GM20000 (cell line): ENCODE measurements around the gene PBX1.

ENCODE experiments used
- DNase-seq: peaks from one replicate; pipeline ENCODE4 v3.0.0; 2012; ENCODE audit warnings: low spot score
- TF ChIP-seq, protein P1 (sequence below): IDR thresholded peaks from 2 replicates; pipeline ENCODE4 v1.5.1; 2012; ENCODE audit warnings: mild to moderate bottlenecking, control low read depth; ENCODE audit errors: extremely low read depth, missing control alignments

The PBX1 gene

DNA sequence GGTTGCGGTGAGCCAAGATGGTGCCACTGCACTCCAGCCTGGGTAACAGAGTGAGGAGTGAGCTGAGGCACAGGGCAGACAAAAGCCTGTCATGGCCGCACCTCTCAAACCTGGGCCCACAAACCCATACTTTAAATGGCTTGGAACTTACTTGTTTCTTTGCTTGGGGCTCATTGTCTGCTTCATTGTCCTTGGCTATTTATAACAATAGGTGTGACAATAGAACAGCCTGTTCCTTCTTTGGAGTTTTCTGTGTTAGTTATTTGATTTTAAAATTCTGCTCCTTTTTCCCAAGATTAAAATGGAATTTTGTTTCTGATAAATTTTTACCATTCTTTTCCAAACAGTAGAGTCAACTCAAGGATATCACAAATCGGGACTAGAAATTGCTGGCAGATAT, 94.7 kb downstream of the PBX1 start:
- TF ChIP-seq, protein P1, sequence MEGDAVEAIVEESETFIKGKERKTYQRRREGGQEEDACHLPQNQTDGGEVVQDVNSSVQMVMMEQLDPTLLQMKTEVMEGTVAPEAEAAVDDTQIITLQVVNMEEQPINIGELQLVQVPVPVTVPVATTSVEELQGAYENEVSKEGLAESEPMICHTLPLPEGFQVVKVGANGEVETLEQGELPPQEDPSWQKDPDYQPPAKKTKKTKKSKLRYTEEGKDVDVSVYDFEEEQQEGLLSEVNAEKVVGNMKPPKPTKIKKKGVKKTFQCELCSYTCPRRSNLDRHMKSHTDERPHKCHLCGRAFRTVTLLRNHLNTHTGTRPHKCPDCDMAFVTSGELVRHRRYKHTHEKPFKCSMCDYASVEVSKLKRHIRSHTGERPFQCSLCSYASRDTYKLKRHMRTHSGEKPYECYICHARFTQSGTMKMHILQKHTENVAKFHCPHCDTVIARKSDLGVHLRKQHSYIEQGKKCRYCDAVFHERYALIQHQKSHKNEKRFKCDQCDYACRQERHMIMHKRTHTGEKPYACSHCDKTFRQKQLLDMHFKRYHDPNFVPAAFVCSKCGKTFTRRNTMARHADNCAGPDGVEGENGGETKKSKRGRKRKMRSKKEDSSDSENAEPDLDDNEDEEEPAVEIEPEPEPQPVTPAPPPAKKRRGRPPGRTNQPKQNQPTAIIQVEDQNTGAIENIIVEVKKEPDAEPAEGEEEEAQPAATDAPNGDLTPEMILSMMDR, result no peak
- no peak for DNase-seq

DNA sequence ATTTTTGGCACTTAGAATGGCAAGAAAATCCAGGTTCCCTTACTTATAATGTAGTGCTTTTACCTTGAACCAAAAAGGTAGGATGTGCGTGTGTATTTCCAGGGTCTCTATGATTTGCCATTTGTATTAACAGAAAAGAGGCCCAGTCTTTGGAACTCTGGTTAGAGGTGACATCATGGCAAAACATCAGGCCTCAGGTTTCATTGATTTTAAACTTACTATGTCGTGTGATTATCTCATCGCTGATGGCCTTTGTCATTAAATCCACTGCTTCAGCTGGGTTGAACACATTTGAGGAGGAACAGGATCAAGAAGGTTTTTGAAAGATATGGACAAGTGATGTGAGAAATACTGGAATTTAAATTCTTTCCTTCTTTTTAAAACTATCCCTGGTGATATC, 95.2 kb downstream of the PBX1 start:
- DNase-seq, result no peak
- TF ChIP-seq, protein P1, result no peak

DNA sequence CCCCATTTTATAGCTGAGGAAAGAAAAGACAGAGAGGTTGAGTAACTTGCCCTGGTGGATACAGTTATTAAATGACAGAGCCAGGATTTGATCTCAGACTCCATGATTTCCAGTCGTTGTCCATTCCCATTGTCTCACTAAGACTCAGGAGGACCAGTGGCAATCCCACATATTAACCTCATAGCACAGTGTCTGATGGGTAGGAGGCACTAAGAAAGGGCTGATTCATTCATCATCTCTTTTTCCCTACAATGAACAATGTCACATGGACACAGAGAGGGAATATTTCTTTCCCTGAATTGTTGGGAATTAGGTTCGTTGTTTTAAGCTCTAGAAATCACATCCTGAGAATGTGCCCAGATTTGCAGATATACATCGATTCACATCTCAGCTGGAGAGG, 99.9 kb downstream of the PBX1 start:
- TF ChIP-seq, protein P1, result no peak
- no peak for DNase-seq

DNA sequence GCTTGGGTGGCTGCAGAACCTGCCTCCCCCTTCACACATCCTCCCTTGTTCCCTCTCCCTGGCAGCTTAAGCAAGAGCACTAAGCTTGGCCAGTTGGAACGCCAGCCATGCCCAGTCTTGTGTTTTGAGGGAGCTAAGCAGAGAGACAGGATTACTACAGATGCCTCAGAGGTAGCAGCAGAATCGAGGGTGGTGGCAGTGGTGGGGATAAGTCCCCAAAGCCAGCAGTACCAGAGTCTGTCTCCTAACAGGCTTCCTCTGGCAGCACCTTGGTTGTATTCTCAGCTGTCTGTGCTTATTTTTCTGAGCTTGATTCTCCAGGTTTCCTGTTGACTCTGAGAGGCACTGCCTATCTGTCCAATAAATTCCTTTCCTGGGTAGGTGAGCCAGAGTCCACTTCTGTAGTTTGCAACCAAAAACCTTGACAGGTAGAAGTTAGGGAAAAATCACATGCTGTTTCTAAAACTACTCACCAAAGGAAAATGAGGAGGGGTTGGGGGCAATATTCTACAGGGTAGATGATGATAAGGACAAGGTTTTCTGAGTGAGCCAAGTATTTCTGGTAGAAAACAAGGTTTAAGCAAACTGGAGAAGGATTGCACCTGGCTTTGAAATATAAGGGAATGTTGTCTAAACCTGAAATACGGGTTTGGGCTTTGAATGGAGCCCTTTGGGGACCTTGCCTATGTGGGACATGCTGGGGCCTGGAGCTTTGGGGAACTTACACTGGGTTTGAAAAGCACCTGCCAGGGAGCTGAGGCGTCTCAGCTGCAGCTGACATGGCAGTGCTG, 100.8 kb downstream of the PBX1 start:
- no peak for DNase-seq
- TF ChIP-seq, protein P1, result no peak

DNA sequence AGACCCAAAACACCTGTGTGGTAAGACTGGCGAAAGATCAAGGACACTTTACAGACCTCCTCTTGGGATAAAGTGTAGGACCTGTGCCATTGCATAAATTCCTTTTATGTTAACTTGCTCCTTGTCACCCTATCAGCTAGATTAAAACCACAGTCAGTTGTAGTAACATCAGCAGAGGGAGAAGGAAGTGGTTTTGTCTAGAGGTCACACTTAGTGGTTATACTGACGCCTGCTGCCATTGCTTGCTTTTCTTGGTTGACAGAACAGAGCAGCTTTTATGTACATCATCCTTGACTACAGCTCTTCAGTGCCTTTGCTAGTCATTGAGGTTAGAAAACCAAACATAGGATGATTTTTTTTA, 101.4 kb downstream of the PBX1 start:
- DNase-seq, result peak; percentile 20
- TF ChIP-seq, protein P1, result no peak

DNA sequence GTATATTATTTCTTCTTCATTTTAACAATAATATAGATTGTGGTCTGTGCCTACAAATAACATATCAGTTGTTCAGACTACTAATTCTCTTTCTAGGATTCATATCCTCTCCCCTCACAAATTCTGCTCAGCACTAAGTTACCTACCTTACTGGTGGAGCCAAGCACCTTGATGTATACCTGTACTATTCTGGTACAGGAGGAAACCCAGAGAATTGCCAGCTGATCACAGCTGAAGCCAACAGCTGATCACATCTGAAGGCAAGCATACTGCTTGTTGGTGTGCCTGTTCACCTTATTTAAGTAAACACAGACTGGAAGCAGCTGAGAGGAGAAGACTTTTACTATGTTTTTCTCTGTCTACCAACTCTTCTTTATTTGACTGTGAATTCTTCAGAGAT, 101.8 kb downstream of the PBX1 start:
- no peak for DNase-seq
- TF ChIP-seq, protein P1, result no peak

DNA sequence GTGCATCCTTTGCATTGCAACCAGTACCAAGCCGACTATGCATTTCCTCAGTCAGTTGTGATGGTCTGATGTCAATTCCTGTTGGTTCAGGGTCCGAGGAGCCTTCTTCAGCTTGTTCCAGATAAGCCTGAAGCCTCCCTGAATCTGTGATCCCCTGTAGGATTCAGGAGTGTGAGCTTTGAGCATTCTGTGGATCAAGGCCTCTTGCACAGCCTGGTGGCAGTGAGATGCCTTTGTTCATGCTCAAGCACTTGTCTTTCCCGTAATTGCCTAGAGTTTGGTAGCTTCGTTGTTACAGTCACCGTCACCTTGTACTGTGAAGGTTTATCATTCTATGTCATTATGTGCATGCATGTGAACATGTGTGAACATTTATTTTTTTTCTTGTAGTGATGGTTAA, 103.5 kb downstream of the PBX1 start:
- TF ChIP-seq, protein P1, result no peak
- DNase-seq, result no peak
